Testis (tissue), 3 donors: ENCODE data around the gene CD28. TPM values are rescaled to one million over a fixed set of nuclear protein-coding genes. Genes with fewer than 3 reads are reported as not detected.

Experiments
- DNase-seq: peaks from one replicate; pipeline ENCODE4 v3.0.0-alpha.2; 2019
- H3K27ac ChIP-seq, 2 donors: fragments of 200-600 bp; sonication (generic); one replicate each; pipeline ENCODE4 v1.5.1; 2019
- H3K27me3 ChIP-seq: fragments of 200-600 bp; sonication (generic); one replicate; pipeline ENCODE4 v1.5.1; 2019
- H3K36me3 ChIP-seq: fragments of 200-600 bp; sonication (generic); one replicate; pipeline ENCODE4 v1.5.1; 2017; ENCODE audit warnings: low read depth; ENCODE audit errors: missing control alignments
- H3K4me1 ChIP-seq: fragments of 200-600 bp; sonication (generic); one replicate; pipeline ENCODE4 v1.5.1; 2019
- H3K4me3 ChIP-seq, 2 donors: fragments of 200-600 bp; sonication (generic); one replicate each; pipeline ENCODE4 v1.5.1; 2017 to 2019
- H3K9me3 ChIP-seq: fragments of 200-600 bp; sonication (generic); one replicate; pipeline ENCODE4 v1.5.1; 2017
- POLR2A ChIP-seq: fragments of 450-650 bp; IDR thresholded peaks from one replicate; pipeline ENCODE4 v1.6.1; 2017; ENCODE audit warnings: antibody characterized with exemption, mild to moderate bottlenecking, moderate library complexity
- WGBS, 2 donors: methylation state at CpG; one replicate each; pipeline ENCODE4 v1.1.5; 2018; 5-methylcytosine and 5-hydroxymethylcytosine counted together
- intact Hi-C: fragments of 100-400 bp; cut with DNase I; formaldehyde crosslinking; loops from one replicate; pipeline ENCODE4 v1.15.1; 2023; ENCODE audit warnings: low total_unique reads
- polyA plus RNA-seq: library from polyadenylated mRNA; stranded (reverse); fragments of 350-450 nt; fragmentation: Illumina TruSeq; extraction: RNeasy Lipid Tissue Mini Kit (QIAGEN cat#74804); gene quantifications from one replicate; pipeline ENCODE4 v1.2.3, GENCODE V29; 2014; ENCODE audit warnings: low read depth, low replicate concordance; ENCODE audit not compliant: insufficient read depth
- total RNA-seq, 2 donors: library from RNA; depleted of rRNA; stranded (reverse); fragments of >200 nt; gene quantifications; one replicate each; pipeline ENCODE4 v1.2.3, GENCODE V29; 2016
- TF ChIP-seq, protein P1 (sequence below), 3 experiments: fragments of 450-650 bp in 2 of 3; fragments of 200-600 bp in 1 of 3; sonication (generic) in 1 of 3; IDR thresholded peaks; one replicate each; pipeline ENCODE4 v1.5.1; 2016 to 2019; ENCODE audit warnings: antibody characterized with exemption in 3 of 3, mild to moderate bottlenecking in 2 of 3, moderate library complexity in 1 of 3

The CD28 gene
- total and polyA plus RNA-seq, 3 donors from 2014 or later: 0.24 to 0.91 (median 0.43) TPM

DNA sequence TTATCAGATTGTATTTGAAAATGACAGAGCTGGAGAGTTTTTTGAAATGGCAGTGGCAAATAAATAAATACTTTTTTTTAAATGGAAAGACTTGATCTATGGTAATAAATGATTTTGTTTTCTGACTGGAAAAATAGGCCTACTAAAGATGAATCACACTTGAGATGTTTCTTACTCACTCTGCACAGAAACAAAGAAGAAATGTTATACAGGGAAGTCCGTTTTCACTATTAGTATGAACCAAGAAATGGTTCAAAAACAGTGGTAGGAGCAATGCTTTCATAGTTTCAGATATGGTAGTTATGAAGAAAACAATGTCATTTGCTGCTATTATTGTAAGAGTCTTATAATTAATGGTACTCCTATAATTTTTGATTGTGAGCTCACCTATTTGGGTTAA lies 30.9 kb downstream of the CD28 start:
- no peaks in the 10 kb centered on the region for H3K27me3 ChIP-seq
- no peak for DNase-seq
- no peaks in the 10 kb centered on the region for H3K36me3 ChIP-seq
- no peaks in the 10 kb centered on the region for H3K4me1 ChIP-seq
- no peak for TF ChIP-seq POLR2A
- TF ChIP-seq, protein P1, sequence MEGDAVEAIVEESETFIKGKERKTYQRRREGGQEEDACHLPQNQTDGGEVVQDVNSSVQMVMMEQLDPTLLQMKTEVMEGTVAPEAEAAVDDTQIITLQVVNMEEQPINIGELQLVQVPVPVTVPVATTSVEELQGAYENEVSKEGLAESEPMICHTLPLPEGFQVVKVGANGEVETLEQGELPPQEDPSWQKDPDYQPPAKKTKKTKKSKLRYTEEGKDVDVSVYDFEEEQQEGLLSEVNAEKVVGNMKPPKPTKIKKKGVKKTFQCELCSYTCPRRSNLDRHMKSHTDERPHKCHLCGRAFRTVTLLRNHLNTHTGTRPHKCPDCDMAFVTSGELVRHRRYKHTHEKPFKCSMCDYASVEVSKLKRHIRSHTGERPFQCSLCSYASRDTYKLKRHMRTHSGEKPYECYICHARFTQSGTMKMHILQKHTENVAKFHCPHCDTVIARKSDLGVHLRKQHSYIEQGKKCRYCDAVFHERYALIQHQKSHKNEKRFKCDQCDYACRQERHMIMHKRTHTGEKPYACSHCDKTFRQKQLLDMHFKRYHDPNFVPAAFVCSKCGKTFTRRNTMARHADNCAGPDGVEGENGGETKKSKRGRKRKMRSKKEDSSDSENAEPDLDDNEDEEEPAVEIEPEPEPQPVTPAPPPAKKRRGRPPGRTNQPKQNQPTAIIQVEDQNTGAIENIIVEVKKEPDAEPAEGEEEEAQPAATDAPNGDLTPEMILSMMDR (IDR thresholded peaks at IDR 0.05): no peak
- intact Hi-C loops: no loop called here
- no peak overlapping the region for H3K4me3 ChIP-seq
- WGBS, 2 donors: 87 to 100% methylated on average over 1 of the region's 1 CpG
- no peak overlapping the region for H3K27ac ChIP-seq
- no peaks in the 10 kb centered on the region for H3K9me3 ChIP-seq

DNA sequence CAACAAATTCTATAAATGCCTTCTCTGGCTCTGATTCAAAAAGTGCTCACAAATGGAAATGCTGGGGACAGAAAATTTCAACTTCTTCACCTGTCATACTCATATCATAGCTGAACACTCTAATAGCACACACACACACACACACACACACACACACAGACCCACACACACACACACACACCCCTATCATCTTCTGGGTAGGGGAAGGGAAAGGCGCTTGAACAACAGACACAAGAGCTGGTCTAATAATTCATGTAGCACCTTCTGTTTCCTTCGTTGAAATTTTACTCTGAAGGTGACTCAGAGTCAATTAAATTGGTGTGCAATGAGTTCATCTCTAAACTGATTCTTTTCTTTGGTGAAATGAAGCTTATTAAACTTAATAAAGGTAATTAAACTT lies 32.9 kb downstream of the CD28 start:
- no peak for DNase-seq
- whole genome bisulfite sequencing, 2 donors: 89 to 91% methylated on average over 2 of the region's 2 CpGs
- no peak overlapping the region for H3K27ac ChIP-seq
- H3K4me3 ChIP-seq: no peak overlapping the region
- H3K27me3 ChIP-seq: no peaks in the 10 kb centered on the region
- TF ChIP-seq, protein P1 (IDR thresholded peaks at IDR 0.05): no peak
- no peak for TF ChIP-seq POLR2A
- H3K4me1 ChIP-seq: no peaks in the 10 kb centered on the region
- no peaks in the 10 kb centered on the region for H3K36me3 ChIP-seq
- intact Hi-C loops: no loop called here
- no peaks in the 10 kb centered on the region for H3K9me3 ChIP-seq

DNA sequence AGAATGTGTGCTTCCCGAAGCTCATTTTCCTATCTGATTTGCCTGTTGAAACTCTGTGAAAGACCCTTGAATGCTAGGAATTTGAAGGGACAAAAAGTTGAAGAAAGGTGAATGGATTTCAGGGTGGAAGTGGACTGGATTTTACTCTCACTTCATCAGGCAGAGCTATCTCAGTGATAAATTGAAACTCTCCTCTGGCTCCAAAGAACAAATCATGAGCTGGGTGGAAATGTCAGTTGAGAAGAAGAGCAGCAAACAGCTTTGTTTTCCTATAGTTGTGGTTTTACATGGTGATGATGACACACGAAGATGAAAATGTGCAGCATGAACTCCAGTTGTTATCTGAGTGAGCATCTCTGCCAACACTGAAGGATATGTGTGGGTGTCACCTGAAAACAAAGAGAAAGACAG lies 34.4 kb downstream of the CD28 start:
- Histone ChIP-seq H3K4me3 (no peak overlapping the region), H3K9me3 (no peaks in the 10 kb centered on the region), H3K27ac (no peak overlapping the region), H3K36me3 (no peaks in the 10 kb centered on the region), H3K27me3 (no peaks in the 10 kb centered on the region), H3K4me1 (no peaks in the 10 kb centered on the region)
- WGBS, 2 donors: 66 to 72% methylated on average over 2 of the region's 2 CpGs
- no peak for DNase-seq
- intact Hi-C loops: no loop called here
- TF ChIP-seq, protein P1 (IDR thresholded peaks at IDR 0.05): no peak
- no peak for TF ChIP-seq POLR2A

DNA sequence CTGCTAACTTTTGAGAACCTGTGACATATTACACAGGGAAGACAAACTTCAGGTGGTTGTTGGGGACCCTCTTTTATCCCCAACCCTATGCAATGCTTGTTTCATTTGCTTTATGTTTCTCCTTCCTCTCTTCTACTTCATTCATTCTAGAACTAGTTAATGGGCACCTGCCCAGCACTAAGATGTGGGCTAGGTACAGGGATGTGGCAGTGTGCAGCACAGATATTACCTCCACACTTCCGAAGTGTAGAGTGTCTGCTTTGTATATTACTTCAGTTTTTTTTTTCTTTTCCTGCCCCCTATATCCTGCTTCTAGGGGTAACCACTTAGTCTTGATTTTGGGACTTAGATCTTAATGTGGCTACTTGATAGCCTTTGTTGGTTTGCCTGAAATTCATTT lies 35.1 kb downstream of the CD28 start:
- Histone ChIP-seq H3K4me3 (no peak overlapping the region), H3K4me1 (no peaks in the 10 kb centered on the region), H3K27me3 (no peaks in the 10 kb centered on the region), H3K36me3 (no peaks in the 10 kb centered on the region), H3K9me3 (no peaks in the 10 kb centered on the region), H3K27ac (no peak overlapping the region)
- intact Hi-C loops: no loop called here
- WGBS, 2 donors: 92 to 94% methylated on average over 1 of the region's 1 CpG
- no peak for TF ChIP-seq POLR2A
- DNase-seq: no peak

GRCh38 chr2:203743441-203743981 lies 37.1 kb downstream of the CD28 start:
- 76 to 79% methylated on average over 2 of the region's 2 CpGs for WGBS, 2 donors
- intact Hi-C loops: no loop called here
- TF ChIP-seq, protein P1 (IDR thresholded peaks at IDR 0.05): no peak
- TF ChIP-seq POLR2A: no peak
- no peaks in the 10 kb centered on the region for H3K27me3 ChIP-seq
- no peak overlapping the region for H3K4me3 ChIP-seq
- H3K36me3 ChIP-seq: no peaks in the 10 kb centered on the region
- H3K9me3 ChIP-seq: no peaks in the 10 kb centered on the region
- no peaks in the 10 kb centered on the region for H3K4me1 ChIP-seq
- DNase-seq: no peak
- H3K27ac ChIP-seq: no peak overlapping the region
